HG03469 (cell line): Measurements from ENCODE around the gene SSBP1.
A peak's percentile ranks its signal among the peaks of the same experiment; 100 is the strongest.
"Not testable (repeated sequence)": the region's sequence is repeated elsewhere in the genome, so short reads cannot be mapped to it uniquely, and the experiment has no call there.

Experiments
- ATAC-seq: cut with Tn5 transposase; IDR thresholded peaks from one replicate; pipeline ENCODE4 v1.9.1; 2021; ENCODE audit warnings: mild to moderate bottlenecking, moderate library complexity, moderate number of reproducible peaks; ENCODE audit not compliant: unreplicated experiment

The SSBP1 gene

GRCh38 chr7:141763797-141764196 lies 25.6 kb downstream of the SSBP1 start, which contains the start of gene TAS2R3:
Gene TAS2R3 (plus strand): TSS chr7:141764097. CDS start chr7:141764159, 62 bp downstream.
- no peak for ATAC-seq

- not testable (repeated sequence) for ATAC-seq
Measured at GRCh38 chr7:141770083-141770583, 32.0 kb downstream of the SSBP1 start.

GRCh38 chr7:141776374-141776773 lies 38.2 kb downstream of the SSBP1 start, which contains the start of gene TAS2R4:
Gene TAS2R4 (plus strand): TSS chr7:141776674. CDS start chr7:141778489, 1,815 bp downstream.
- ATAC-seq = no peak

- ATAC-seq = peak; percentile 78
Measured at GRCh38 chr7:141785706-141786552, 47.8 kb downstream of the SSBP1 start.

- ATAC-seq = no peak
Measured at GRCh38 chr7:141788296-141788695, 50.1 kb downstream of the SSBP1 start.

- ATAC-seq = no peak
Measured at GRCh38 chr7:141789917-141790316, 51.8 kb downstream of the SSBP1 start, which contains the start of gene TAS2R5. Gene TAS2R5 (plus strand): TSS chr7:141790217. CDS start chr7:141790362, 145 bp downstream.

GRCh38 chr7:141792526-141792925 lies 54.4 kb downstream of the SSBP1 start:
- no peak for ATAC-seq
